Measurements from ENCODE around the gene LRP2. TPM values are rescaled to one million over a fixed set of nuclear protein-coding genes. Genes with fewer than 3 reads are reported as not detected.

The LRP2 gene
- total and polyA plus RNA-seq, 10 of the 15 experiments (the other 5 are each of a cell fraction or from before 2014, with no cell fraction given), result 0.01 to 0.19 (median 0.06) TPM; not detected in 5

DNA sequence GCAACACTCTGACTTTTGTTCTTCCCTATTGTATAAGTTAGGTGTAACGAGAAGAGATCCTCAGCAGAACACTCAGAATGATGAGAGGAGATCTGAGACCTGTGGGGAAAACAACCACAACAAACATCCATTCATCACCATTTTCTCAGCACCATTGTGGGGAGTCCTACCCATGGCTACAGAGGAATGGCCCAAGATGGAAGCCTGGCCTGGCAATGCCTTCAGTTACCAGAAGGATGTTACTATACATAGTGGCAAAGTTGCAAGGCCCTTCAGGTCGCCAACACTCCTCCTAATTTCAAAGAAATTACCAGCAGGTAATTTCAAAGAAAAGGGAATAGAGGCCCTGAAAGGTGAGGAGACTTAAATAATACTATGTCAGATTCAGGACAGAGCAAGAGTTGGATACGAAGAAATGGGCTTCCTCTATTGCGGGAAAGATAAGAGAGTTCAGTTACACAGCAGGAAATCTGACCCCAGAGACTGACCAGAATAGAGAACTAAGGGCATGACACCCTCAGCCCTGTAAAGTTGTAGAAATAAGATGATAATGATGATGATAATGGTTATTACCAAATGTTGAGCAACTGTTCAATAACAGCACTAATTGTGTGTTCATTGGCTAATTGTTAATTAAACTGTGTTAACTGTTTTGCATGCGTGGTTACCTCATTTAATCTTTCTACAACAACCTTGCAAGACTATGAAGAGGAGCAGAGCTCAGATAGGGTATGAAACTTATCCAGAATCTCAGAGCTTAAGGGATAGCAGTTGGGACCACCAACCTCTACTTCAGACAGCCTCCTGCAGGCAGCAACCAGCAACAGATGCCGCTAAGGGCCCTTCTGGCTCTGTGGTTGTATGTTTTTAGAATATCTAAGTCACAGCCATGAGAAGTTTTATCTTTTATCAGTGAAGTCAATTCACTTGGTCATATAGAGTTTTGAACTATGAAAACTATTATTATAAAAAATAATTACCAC, 255.5 kb downstream of the LRP2 start (continued):
- TF ChIP-seq SREBF1 (IDR thresholded peaks at IDR 0.05; ENCODE audit: low read length), result no peak
- TF ChIP-seq USF2 (IDR thresholded peaks at IDR 0.05; ENCODE audit: borderline replicate concordance, low read depth, low read length), result no peak
- no peak for TF ChIP-seq SUPT20H (IDR thresholded peaks at IDR 0.05; ENCODE audit: borderline replicate concordance, control insufficient read depth, low read depth, low read length)
- no peak for TF ChIP-seq RAD21 (IDR thresholded peaks at IDR 0.05; ENCODE audit: insufficient read depth, low read depth, low read length)
- no peak for TF ChIP-seq IRF4 (IDR thresholded peaks at IDR 0.05; ENCODE audit: low read depth, low read length)
- no peak for TF ChIP-seq TCF12 (IDR thresholded peaks at IDR 0.05; ENCODE audit: low read depth, low read length)
- no peak for TF ChIP-seq ZNF24 (IDR thresholded peaks at IDR 0.05)
- TF ChIP-seq FOXM1 (IDR thresholded peaks at IDR 0.05; ENCODE audit: low read depth, low read length), result no peak

- FAIRE-seq (no peak), ATAC-seq (no peak), DNase-seq (ENCODE audit: low read depth, low spot score) (no peak)
- POLR2A ChIA-PET, result no interaction called here
- H3K4me2 ChIP-seq (ENCODE audit: control insufficient read depth, insufficient read depth), result no peak overlapping the region
- no peaks in the 10 kb centered on the region for H3K79me2 ChIP-seq (ENCODE audit: control insufficient read depth, insufficient read depth, low read length)
- H3K27me3 ChIP-seq (replicated peaks in 1 of 2; ENCODE audit: control insufficient read depth in 2 of 2, insufficient read depth in 2 of 2, low read length in 1 of 2), result peaks cover 0 to 4% of the 10 kb centered on the region in 2 experiments; a peak in 1 of 4 replicates
- no TSS peak for BruUV-seq (replicated peaks)
- WGBS (ENCODE audit: insufficient coverage, insufficient replicate concordance, low lambda C conversion rate, missing lambda C conversion rate), result 34% methylated on average over 2 of the region's 2 CpGs
- no peak for TF ChIP-seq POLR2AphosphoS2 (IDR thresholded peaks at IDR 0.05; ENCODE audit: low read depth, low read length)
- CTCF ChIA-PET, result interaction anchor here (0.6 to 6.4 kb wide), 3 partner anchors 20 to 35 kb away, joined by 3 to 105 read pairs (median 9); no protein-coding TSS in a partner anchor
- RAD21 ChIA-PET (ENCODE audit: unreplicated experiment), result no interaction called here
- no peaks in the 10 kb centered on the region for H3K9me3 ChIP-seq (replicated peaks; ENCODE audit: control insufficient read depth, insufficient read depth, low read length)
- intact Hi-C loops (cut with micrococcal nuclease; ENCODE audit: unreplicated experiment) (no loop called here), in situ Hi-C loops (cut with MboI) (loop anchor here (25.0 kb wide), 1 partner anchor 806 kb away; no protein-coding TSS in a partner anchor)
- H4K20me1 ChIP-seq (ENCODE audit: control insufficient read depth, insufficient read depth), result no peaks in the 10 kb centered on the region
- H3K36me3 ChIP-seq (ENCODE audit: control insufficient read depth in 2 of 2, insufficient read depth in 2 of 2, low read length in 1 of 2), result no peaks in the 10 kb centered on the region
- no peak overlapping the region for H3K9ac ChIP-seq (ENCODE audit: control insufficient read depth, insufficient read depth, low read length)
- SMC1A ChIA-PET (ENCODE audit: uncharacterized antibody, unreplicated experiment), result interaction anchor here (0.6 to 0.8 kb wide), 2 partner anchors 37 to 1520 kb away, joined by 3 read pairs; no protein-coding TSS in a partner anchor
- no peak overlapping the region for H2AFZ ChIP-seq (ENCODE audit: control insufficient read depth, low read depth, low read length)
- H3K4me3 ChIP-seq, result no peak overlapping the region
- H3K4me1 ChIP-seq (ENCODE audit: control insufficient read depth, insufficient read depth, low read length), result 0 out of 2 replicates have a peak, but pooled peaks cover 4% of the 10 kb centered on the region
- H3K27ac ChIP-seq (ENCODE audit: control insufficient read depth, insufficient read depth), result no peak overlapping the region
Measured at GRCh38 chr2:169106134-169106533, 256.2 kb downstream of the LRP2 start.

Data from GM12878 (cell line).